Psoas muscle (tissue), 8 donors: ENCODE data around the gene LMF1. TPM values are rescaled to one million over a fixed set of nuclear protein-coding genes. Genes with fewer than 3 reads are reported as not detected.

ENCODE experiments used
- ATAC-seq, 4 donors: fragments of 200-7000 bp; cut with Tn5 transposase; one replicate each; pipeline ENCODE4 v1.9.1; 2020; ENCODE audit warnings: moderate library complexity in 3 of 4, mild to moderate bottlenecking in 2 of 4
- DNase-seq, 2 donors: peaks; one replicate each; pipeline ENCODE4 v3.0.0-alpha.2; 2020
- H3K27ac ChIP-seq: fragments of 200-600 bp; one replicate; pipeline ENCODE4 v1.8.0; 2022
- H3K27me3 ChIP-seq, 3 donors: fragments of 200-600 bp in 1 of 3; one replicate each; pipeline versions ENCODE4 v1.6.1 to v1.8.0; 2013 to 2022; ENCODE audit warnings: low read length in 2 of 3, mild to moderate bottlenecking in 2 of 3, moderate library complexity in 1 of 3; ENCODE audit not compliant: insufficient read depth in 3 of 3
- H3K36me3 ChIP-seq, 2 donors: fragments of 200-600 bp in 1 of 2; one replicate each; pipeline versions ENCODE4 v1.6.1 to v1.8.0; 2013 to 2022; ENCODE audit warnings: low read depth in 1 of 2, mild to moderate bottlenecking in 1 of 2, moderate library complexity in 1 of 2; ENCODE audit not compliant: insufficient read depth in 1 of 2
- H3K4me1 ChIP-seq: fragments of 200-600 bp; one replicate; pipeline ENCODE4 v1.8.0; 2022
- H3K4me3 ChIP-seq: fragments of 200-600 bp; one replicate; pipeline ENCODE4 v1.8.0; 2022; ENCODE audit warnings: mild to moderate bottlenecking
- H3K9me3 ChIP-seq: fragments of 200-600 bp; one replicate; pipeline ENCODE4 v1.8.0; 2022
- CTCF ChIP-seq: fragments of 200-600 bp; IDR thresholded peaks from one replicate; pipeline ENCODE4 v1.8.0; 2022; ENCODE audit warnings: antibody characterized with exemption
- WGBS, 3 donors: extraction: QIAGEN DNeasy Blood & Tissue Kit; methylation state at CpG; one replicate each; pipeline versions ENCODE4 v1.1.6 to v1.1.7; 2013; 5-methylcytosine and 5-hydroxymethylcytosine counted together
- intact Hi-C, 2 donors: fragments of 100-400 bp; cut with DNase I; formaldehyde crosslinking; loops; one replicate each; pipeline versions ENCODE4 v1.11.0 to v1.14.2; 2022
- polyA plus RNA-seq, 3 donors: library from polyadenylated mRNA; stranded (reverse); fragments of 200-250 nt; gene quantifications; one replicate each; pipeline ENCODE4 v1.2.3, GENCODE V29; 2013
- total RNA-seq, 4 donors: library from RNA; stranded (reverse); fragmentation: NEBNext Ultra II Directional in 2 of 4; extraction: Animal tissue kit (Norgen Biotek cat#: 25700) in 2 of 4; gene quantifications; one replicate each; pipeline versions ENCODE4 v1.2.1 to v1.2.4, GENCODE V29; 2021 to 2023
- donor health status: healthy with polysubstance abuse.
- donor health status: DM: no; HTN: no; CAD: no; lungs with moderate emphysema.
- donor health status: Bipolar disorder and iron deficiency.
- donor health status: healthy.
- donor health status: DM: yes; HTN: yes; CAD: no.
- donor health status: DM: no; HTN: no; CAD: no.
- donor health status: DM: no; HTN: no; CAD: no.
- donor health status: DM: yes; HTN: yes; CAD: no.

The LMF1 gene
- total and polyA plus RNA-seq, 7 donors: 1.9 to 9.0 (median 4.0) TPM

- Histone ChIP-seq H3K27me3 (peaks cover 0 to 30% (median 12%) of the 10 kb centered on the region in 3 donors), H3K27ac (no peak overlapping the region), H3K9me3 (peaks cover 3% of the 10 kb centered on the region), H3K4me3 (no peak overlapping the region), H3K4me1 (no peaks in the 10 kb centered on the region), H3K36me3 (no peaks in the 10 kb centered on the region)
- no peak for TF ChIP-seq CTCF
- intact Hi-C loops: no loop called here
- DNase-seq: no peak
- ATAC-seq: no peak
- 69 to 70% (median 70%) methylated on average over 24 of the region's 24 CpGs for WGBS, 3 donors
Observed at GRCh38 chr16:830871-831570, 139.8 kb downstream of the LMF1 start.

GRCh38 chr16:830107-830870 lies 140.5 kb downstream of the LMF1 start:
- peaks cover 0 to 38% (median 9%) of the 10 kb centered on the region in 3 donors for H3K27me3 ChIP-seq
- no peaks in the 10 kb centered on the region for H3K4me1 ChIP-seq
- no peak for ATAC-seq
- H3K4me3 ChIP-seq: no peak overlapping the region
- no peak overlapping the region for H3K27ac ChIP-seq
- DNase-seq: no peak
- 76 to 80% (median 78%) methylated on average over 43 of the region's 43 CpGs for WGBS, 3 donors
- TF ChIP-seq CTCF: no peak
- intact Hi-C loops: no loop called here
- no peaks in the 10 kb centered on the region for H3K36me3 ChIP-seq
- H3K9me3 ChIP-seq: no peaks in the 10 kb centered on the region

- no peak overlapping the region for H3K27ac ChIP-seq
- H3K4me3 ChIP-seq: no peak overlapping the region
- H3K36me3 ChIP-seq: no peaks in the 10 kb centered on the region
- H3K4me1 ChIP-seq: no peaks in the 10 kb centered on the region
- WGBS, 3 donors: 83 to 91% (median 89%) methylated on average over 13 to 17 of the region's 17 CpGs
- no peak for TF ChIP-seq CTCF
- ATAC-seq (no peak), DNase-seq (no peak)
- H3K9me3 ChIP-seq: no peaks in the 10 kb centered on the region
- H3K27me3 ChIP-seq: peaks cover 0 to 52% (median 19%) of the 10 kb centered on the region in 3 donors
- intact Hi-C loops: no loop called here
Observed at GRCh38 chr16:828891-829290, 141.9 kb downstream of the LMF1 start.

- no peaks in the 10 kb centered on the region for H3K36me3 ChIP-seq
- DNase-seq (no peak), ATAC-seq (no peak)
- H3K4me3 ChIP-seq: no peak overlapping the region
- H3K4me1 ChIP-seq: no peaks in the 10 kb centered on the region
- no peak for TF ChIP-seq CTCF
- peaks cover 0 to 43% (median 20%) of the 10 kb centered on the region in 3 donors for H3K27me3 ChIP-seq
- WGBS, 3 donors: 89 to 91% (median 90%) methylated on average over 24 of the region's 24 CpGs
- no peaks in the 10 kb centered on the region for H3K9me3 ChIP-seq
- no peak overlapping the region for H3K27ac ChIP-seq
- intact Hi-C loops: no loop called here
Observed at GRCh38 chr16:827513-827912, 143.3 kb downstream of the LMF1 start.
